Subcutaneous adipose tissue (tissue), 4 donors: Measurements from ENCODE around the gene EFCAB6. TPM values are rescaled to one million over a fixed set of nuclear protein-coding genes. Genes with fewer than 3 reads are reported as not detected.

Experiments used
- total RNA-seq, 4 donors: library from RNA; depleted of rRNA; stranded (reverse); fragments of >200 nt; gene quantifications; one replicate each; pipeline ENCODE4 v1.1.0, GENCODE V29; 2016
- TF ChIP-seq, protein P1 (sequence below): fragments of 450-650 bp; IDR thresholded peaks from one replicate; pipeline ENCODE4 v1.5.1; 2016; ENCODE audit warnings: low read depth, mild to moderate bottlenecking, control low read depth, antibody characterized with exemption, moderate library complexity

The EFCAB6 gene
- total RNA-seq, 4 donors from 2014 or later, result 2.1 to 4.0 (median 2.4) TPM

DNA sequence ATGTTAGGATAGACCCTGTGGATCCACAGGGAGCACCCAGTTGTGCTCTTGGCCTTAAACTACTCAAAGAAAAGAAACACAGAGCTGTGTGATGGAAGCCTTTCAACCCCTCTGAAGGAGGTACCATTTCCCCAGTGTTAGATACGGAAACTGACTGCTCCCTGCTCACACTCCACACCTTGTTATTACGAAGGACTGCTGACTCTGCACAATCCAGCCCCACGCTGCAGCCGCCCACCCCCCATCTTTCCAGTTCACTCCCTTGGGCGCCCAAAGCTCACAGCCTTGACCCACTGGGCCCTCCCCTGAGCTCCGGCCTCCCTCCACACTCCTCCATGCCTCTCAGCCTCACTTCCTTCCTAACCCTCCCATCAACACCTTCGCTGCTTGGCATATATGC is 75.5 kb downstream of the EFCAB6 start:
- TF ChIP-seq, protein P1, sequence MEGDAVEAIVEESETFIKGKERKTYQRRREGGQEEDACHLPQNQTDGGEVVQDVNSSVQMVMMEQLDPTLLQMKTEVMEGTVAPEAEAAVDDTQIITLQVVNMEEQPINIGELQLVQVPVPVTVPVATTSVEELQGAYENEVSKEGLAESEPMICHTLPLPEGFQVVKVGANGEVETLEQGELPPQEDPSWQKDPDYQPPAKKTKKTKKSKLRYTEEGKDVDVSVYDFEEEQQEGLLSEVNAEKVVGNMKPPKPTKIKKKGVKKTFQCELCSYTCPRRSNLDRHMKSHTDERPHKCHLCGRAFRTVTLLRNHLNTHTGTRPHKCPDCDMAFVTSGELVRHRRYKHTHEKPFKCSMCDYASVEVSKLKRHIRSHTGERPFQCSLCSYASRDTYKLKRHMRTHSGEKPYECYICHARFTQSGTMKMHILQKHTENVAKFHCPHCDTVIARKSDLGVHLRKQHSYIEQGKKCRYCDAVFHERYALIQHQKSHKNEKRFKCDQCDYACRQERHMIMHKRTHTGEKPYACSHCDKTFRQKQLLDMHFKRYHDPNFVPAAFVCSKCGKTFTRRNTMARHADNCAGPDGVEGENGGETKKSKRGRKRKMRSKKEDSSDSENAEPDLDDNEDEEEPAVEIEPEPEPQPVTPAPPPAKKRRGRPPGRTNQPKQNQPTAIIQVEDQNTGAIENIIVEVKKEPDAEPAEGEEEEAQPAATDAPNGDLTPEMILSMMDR, result no peak

DNA sequence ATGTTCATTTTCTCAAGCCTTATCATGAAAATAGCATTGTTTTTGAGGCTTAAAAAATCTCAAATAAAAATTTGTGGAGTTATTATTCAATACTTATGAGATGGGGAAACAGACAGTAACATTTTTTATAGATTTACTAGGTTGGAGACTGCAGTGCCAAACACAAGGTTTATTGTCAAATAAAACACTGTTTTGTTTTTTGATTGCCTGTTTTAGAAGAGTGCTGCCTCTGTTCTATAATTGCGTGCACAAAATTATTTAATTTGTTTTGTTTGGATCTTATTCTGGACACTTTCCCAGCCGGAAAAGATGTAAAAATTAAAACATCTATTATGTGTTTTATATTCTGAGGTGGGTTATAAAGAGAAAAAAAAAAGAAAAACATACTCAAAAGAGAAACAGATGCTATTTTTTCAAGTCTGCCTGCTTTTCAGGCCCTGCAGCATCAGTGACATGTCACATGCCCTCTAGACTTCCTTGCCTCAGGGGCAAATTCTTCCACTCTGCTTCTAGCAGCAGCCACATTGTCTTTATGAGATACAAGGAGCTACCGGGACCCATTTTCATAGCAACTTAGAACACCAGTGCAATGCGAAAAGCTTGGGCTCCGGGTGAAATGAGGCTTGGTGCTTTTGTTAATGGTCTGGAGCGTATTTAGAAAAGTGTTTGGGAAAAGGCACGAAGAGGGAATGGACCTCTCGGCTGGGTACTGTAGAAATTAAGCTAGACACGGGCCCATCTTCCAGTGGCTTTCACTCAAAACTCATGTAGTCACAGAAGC is 77.5 kb downstream of the EFCAB6 start:
- TF ChIP-seq, protein P1, result no peak

DNA sequence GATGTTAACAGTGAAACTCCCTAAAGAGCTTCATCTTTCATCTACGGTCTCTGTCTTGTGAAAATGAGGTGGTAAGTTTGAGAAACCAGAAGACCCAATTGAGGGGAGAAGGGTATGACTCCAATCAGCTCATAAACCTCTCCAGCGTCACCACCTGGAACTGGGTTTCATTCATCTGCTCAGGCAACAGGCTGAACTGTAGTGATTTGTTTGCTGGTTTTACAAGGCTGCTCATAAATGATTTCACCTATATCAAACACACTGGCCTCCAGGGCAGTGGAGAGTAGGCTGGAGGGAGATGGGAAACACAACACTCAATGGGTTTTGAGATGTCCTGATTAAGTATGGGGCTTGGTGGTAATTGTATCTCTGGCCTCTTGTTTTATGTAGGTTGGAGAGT is 79.0 kb downstream of the EFCAB6 start:
- TF ChIP-seq, protein P1, result no peak

DNA sequence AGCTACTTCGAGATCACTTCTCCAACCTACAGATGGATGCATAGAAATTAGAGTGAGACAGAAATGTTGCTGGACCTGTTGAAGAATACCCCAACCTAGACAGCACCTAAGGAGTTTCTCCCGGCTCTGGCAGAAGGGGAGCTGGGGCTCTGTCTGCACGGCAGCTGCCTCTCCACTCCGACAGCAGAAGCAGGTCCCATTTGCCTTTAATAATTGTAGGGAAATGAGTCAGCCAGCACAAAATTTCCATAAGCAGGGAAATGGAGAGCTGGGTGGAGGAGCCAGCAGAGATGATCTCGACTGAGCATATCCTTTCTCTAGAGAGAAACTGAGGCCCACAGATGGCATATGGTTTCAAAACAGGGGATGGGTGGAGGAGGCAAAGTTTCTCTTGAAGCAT is 80.1 kb downstream of the EFCAB6 start:
- TF ChIP-seq, protein P1, result no peak

DNA sequence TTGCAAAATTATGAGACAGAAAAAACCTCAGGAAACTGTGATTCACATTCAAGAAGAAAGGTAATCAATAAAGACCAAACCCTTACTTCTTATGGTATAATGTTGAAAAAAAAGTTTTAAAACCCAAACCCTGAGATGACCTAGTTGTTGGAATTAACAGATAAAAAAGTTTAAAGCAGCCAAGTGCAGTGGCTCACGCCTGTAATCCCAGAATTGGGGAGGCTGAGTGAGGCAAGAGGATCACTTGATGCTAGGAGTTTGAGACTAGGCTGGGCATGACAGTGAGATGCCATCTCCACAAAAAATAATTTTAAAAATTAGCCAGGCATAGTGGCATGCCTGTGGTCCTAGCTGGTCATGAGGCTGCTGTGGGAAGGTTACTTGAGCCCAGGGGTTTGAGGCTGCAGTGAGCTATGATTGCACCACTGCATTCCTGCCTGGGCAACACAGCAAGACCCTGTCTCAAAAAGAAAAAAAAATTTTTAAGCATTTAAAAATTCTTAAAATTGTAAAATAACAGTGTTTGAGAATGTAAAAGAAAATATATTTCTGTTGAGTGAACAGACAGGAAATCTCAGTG is 85.1 kb downstream of the EFCAB6 start:
- TF ChIP-seq, protein P1, result no peak

DNA sequence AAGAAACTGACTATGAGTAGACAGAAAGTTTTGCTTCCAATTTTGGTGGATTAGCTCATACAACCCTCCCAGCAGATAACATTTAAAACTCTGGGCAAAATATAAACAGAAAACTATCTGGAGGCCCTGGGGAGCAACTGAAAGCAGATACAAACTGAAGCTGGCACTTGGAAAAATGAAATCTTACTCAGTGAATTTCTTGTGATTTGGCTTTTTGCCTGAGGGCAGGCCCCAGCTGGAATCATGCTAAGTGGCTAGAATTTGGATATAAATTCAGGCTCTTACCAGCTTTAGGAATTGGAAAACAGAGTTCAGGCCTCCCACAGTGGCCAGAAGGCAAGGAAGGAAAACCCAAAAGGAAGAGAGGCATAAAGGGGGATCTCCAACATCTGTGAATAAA is 85.8 kb downstream of the EFCAB6 start:
- TF ChIP-seq, protein P1, result no peak

DNA sequence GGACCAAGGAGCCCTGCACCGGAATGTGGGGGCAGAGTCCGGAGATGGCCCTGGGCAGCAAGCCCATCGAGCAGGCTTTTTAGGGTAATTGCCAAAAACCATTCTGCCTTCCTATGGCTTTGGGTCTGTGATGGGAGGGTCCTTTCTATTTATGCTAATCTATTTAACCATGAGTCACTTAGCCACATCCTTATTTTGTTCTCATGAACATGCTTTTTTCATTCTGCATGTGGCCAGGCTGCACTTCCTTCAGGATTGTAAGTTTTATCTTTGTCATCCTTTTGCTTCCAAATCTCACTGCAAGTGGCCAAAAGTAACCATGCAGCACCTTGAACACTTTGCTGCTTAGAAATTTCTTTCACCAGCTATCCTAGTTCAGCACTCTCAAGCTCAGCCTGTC is 88.3 kb downstream of the EFCAB6 start:
- TF ChIP-seq, protein P1, result no peak
